ENCODE data around the gene NUP214.
A peak's percentile ranks its signal among the peaks of the same experiment; 100 is the strongest.
"Not testable (repeated sequence)": the region's sequence is repeated elsewhere in the genome, so short reads cannot be mapped to it uniquely, and the experiment has no call there.

NUP214 gene

GRCh38 chr9:131092030-131092429, 33.4 kb upstream of the NUP214 start:
- peaks cover 3% of the 10 kb centered on the region for H3K36me3 Mint-ChIP-seq
- peaks cover 39% of the 10 kb centered on the region for H3K27me3 Mint-ChIP-seq
- no peak for DNase-seq
- CTCF ChIA-PET = no interaction called here
- no peaks in the 10 kb centered on the region for H3K9me3 Mint-ChIP-seq
- no peak overlapping the region for H3K4me3 Mint-ChIP-seq
- H3K4me1 Mint-ChIP-seq = peaks cover 10% of the 10 kb centered on the region
- H3K27ac Mint-ChIP-seq = no peak overlapping the region

DNA sequence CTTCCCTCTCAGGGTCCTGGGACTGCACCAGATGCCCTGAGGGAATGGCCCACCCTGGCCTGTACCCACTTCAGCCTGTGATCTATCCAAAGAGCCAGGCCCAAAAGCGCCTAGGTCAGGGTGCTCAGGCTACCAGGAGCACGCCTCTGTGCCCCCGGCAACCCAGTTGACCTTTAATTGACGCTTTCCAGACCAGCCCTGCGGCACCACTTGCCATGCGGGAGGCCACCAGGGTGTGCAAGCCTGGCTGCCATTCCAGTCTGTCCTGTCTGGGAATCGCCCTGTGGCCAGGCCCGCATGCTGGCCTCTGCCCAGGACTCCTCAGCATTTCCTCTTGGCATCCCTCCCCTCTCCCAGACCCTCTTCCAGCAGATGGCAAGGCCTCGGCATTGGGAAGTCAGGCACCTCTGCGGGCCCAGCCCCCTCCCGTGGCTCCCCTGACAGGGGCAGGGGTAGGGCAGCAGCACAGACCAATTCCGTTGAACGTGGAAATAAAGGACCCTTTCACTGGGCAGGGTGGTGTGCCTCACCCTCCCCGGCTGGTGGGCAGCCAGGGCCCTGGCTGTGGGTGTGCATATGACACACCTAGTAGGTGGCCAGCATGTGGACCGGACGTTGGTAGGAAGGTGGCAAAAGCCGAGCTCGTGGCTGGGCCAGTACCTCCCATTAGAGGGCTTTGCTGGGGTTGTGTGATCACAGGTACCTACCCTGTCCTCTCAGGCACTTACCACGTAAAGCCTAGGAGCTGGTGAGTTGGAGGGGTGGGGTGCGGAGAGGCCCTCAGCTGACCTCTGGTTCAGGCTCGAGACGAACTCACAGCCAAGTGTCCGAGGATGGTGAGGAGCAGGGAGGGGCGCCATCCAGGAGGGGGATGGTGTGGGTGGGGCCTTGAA, 32.6 kb upstream of the NUP214 start:
- no peaks in the 10 kb centered on the region for H3K9me3 Mint-ChIP-seq
- peaks cover 14% of the 10 kb centered on the region for H3K4me1 Mint-ChIP-seq
- DNase-seq = no peak
- H3K36me3 Mint-ChIP-seq = peaks cover 3% of the 10 kb centered on the region
- peaks cover 46% of the 10 kb centered on the region for H3K27me3 Mint-ChIP-seq
- CTCF ChIA-PET = no interaction called here
- no peak overlapping the region for H3K4me3 Mint-ChIP-seq
- no peak overlapping the region for H3K27ac Mint-ChIP-seq

GRCh38 chr9:131094015-131094414, 31.4 kb upstream of the NUP214 start:
- Mint-ChIP-seq H3K9me3 (no peaks in the 10 kb centered on the region), H3K27ac (no peak overlapping the region), H3K27me3 (peaks cover 58% of the 10 kb centered on the region), H3K4me1 (peaks cover 14% of the 10 kb centered on the region), H3K4me3 (no peak overlapping the region), H3K36me3 (peaks cover 3% of the 10 kb centered on the region)
- no peak for DNase-seq
- CTCF ChIA-PET = no interaction called here

GRCh38 chr9:131094622-131095021, 30.8 kb upstream of the NUP214 start:
- CTCF ChIA-PET = no interaction called here
- peaks cover 64% of the 10 kb centered on the region for H3K27me3 Mint-ChIP-seq
- DNase-seq = no peak
- H3K4me3 Mint-ChIP-seq = no peak overlapping the region
- no peak overlapping the region for H3K27ac Mint-ChIP-seq
- no peaks in the 10 kb centered on the region for H3K9me3 Mint-ChIP-seq
- peaks cover 3% of the 10 kb centered on the region for H3K36me3 Mint-ChIP-seq
- peaks cover 14% of the 10 kb centered on the region for H3K4me1 Mint-ChIP-seq

GRCh38 chr9:131095666-131096268, 29.6 kb upstream of the NUP214 start:
- H3K36me3 Mint-ChIP-seq = peaks cover 3% of the 10 kb centered on the region
- CTCF ChIA-PET = no interaction called here
- peaks cover 14% of the 10 kb centered on the region for H3K4me1 Mint-ChIP-seq
- no peaks in the 10 kb centered on the region for H3K9me3 Mint-ChIP-seq
- no peak overlapping the region for H3K27ac Mint-ChIP-seq
- peak overlapping the region; percentile 67 for H3K4me3 Mint-ChIP-seq
- H3K27me3 Mint-ChIP-seq = peaks cover 67% of the 10 kb centered on the region
- no peak for DNase-seq

DNA sequence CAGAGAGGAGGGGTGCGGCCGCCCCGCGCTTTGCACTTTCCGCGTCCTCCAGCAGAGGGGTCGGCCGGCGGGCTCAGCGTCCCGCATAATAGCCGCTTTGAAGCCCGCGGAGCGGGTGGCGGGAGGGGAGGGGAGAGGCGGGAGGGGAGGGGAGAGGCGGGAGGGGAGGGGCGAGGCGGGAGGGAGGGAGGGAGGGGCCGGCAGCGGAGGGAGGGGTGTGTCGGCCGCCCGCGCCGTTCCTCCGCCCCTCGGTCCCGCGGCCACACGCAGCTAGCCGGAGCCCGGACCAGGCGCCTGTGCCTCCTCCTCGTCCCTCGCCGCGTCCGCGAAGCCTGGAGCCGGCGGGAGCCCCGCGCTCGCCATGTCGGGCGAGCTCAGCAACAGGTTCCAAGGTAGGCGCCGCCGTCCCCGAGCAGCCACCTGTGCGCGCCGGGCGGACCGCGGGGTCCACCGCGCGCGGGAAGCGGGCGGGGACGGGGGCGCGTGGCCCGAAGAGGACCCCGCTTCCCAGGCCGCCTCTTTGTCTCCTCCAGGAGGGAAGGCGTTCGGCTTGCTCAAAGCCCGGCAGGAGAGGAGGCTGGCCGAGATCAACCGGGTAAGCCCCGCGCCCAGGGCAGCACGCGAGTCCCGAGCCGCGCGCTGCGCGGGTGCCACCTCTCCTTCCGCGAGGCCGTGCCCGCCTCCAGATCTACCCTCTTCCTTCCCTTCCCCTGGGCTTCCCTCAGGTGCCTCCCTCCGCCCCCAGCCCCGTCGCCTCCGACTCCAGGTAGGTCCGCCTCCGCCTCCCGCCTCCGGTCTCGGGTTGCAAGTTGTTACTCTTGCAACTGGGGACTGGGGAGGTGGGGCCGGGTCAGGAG, 28.9 kb upstream of the NUP214 start, which contains the start of gene AIF1L:
AIF1L (plus strand) TSS at position 263 of the 857 bp plus-strand sequence; CDS start at position 362, 99 bp downstream.
- DNase-seq = peak; percentile 61
- CTCF ChIA-PET = no interaction called here
- Mint-ChIP-seq H3K27me3 (peaks cover 67% of the 10 kb centered on the region), H3K36me3 (peaks cover 3% of the 10 kb centered on the region), H3K4me3 (peak within 1 kb of the TSS; percentile 69), H3K9me3 (no peaks in the 10 kb centered on the region), H3K27ac (no peak within 1 kb of the TSS), H3K4me1 (peaks cover 14% of the 10 kb centered on the region)

GRCh38 chr9:131097126-131097947, 28.0 kb upstream of the NUP214 start:
- peaks cover 3% of the 10 kb centered on the region for H3K36me3 Mint-ChIP-seq
- H3K9me3 Mint-ChIP-seq = no peaks in the 10 kb centered on the region
- H3K27ac Mint-ChIP-seq = no peak overlapping the region
- DNase-seq = no peak
- peaks cover 14% of the 10 kb centered on the region for H3K4me1 Mint-ChIP-seq
- CTCF ChIA-PET = no interaction called here
- peaks cover 67% of the 10 kb centered on the region for H3K27me3 Mint-ChIP-seq
- H3K4me3 Mint-ChIP-seq = peak overlapping the region; percentile 69

GRCh38 chr9:131097948-131098278, 27.5 kb upstream of the NUP214 start:
- CTCF ChIA-PET = no interaction called here
- peaks cover 3% of the 10 kb centered on the region for H3K36me3 Mint-ChIP-seq
- H3K9me3 Mint-ChIP-seq = no peaks in the 10 kb centered on the region
- peaks cover 14% of the 10 kb centered on the region for H3K4me1 Mint-ChIP-seq
- peaks cover 67% of the 10 kb centered on the region for H3K27me3 Mint-ChIP-seq
- no peak for DNase-seq
- H3K27ac Mint-ChIP-seq = no peak overlapping the region
- no peak overlapping the region for H3K4me3 Mint-ChIP-seq

DNA sequence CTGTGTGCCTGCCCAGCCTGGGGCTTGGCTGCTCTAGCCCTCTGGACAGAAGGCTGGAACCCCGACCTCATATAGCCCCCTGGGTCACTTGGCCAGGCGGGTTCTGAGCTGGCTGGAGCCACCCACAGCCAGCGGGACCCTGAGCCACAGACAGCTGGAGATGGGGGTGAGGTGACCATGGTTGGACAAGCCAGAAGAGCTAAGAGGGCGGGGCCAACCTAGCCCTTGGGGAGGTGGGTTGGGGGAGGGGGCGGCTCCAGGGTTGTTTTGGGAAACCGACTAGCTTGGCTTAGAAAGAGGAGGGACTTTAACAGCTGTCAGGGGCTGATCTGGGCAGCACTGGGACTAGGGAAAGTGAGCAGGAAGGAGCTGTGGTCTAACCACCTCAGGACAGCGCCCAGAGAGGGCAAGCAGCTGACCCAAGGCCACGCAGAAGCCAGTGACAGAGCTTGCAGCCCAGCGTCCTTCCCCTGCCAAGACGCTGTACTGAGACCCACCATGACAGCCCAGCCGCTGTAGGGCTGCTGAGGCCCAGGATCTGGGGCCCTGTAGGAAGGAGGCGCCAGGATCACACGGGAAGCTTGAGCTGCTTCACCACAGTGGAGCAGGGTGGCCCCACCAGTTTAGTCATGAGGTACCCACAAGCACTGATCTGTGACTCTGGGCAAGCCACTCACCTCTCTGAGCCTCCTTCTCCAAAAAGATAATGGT, 26.8 kb upstream of the NUP214 start:
- Mint-ChIP-seq H3K27ac (no peak overlapping the region), H3K36me3 (peaks cover 3% of the 10 kb centered on the region), H3K27me3 (peaks cover 62% of the 10 kb centered on the region), H3K4me3 (no peak overlapping the region), H3K9me3 (no peaks in the 10 kb centered on the region), H3K4me1 (peaks cover 14% of the 10 kb centered on the region)
- DNase-seq = no peak
- CTCF ChIA-PET = interaction anchor here (1.5 kb wide), 1 partner anchor 41 kb away, joined by 3 read pairs; no protein-coding TSS in a partner anchor

DNA sequence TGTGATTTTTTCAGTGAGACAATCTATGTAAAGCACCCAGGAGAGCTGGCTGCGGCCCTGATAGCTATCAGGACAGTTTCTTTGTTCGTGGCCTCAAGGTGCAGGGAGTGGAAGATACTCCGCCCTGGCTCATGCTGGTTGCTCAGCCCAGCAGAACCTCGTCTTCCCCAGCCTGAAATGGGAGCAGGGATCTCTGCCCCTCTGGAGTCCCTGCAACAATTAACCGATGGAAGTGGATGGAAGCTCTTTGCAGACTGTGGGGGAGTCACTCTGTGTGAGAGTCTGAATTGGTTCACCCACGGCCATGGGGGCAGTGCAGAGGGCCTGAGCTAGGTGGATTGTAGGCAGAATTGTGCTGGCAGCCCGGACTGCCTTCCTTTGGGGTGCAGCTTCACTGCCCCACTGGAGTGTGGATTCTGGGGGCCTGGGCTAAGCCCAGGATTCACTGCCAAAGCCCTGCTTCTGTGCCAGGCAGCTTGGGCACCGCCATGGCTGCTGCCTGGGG, 26.2 kb upstream of the NUP214 start:
- DNase-seq = no peak
- peaks cover 3% of the 10 kb centered on the region for H3K36me3 Mint-ChIP-seq
- H3K4me1 Mint-ChIP-seq = peaks cover 14% of the 10 kb centered on the region
- H3K27ac Mint-ChIP-seq = no peak overlapping the region
- H3K9me3 Mint-ChIP-seq = no peaks in the 10 kb centered on the region
- CTCF ChIA-PET = interaction anchor here (1.5 kb wide), 1 partner anchor 42 kb away, joined by 3 read pairs; no protein-coding TSS in a partner anchor
- H3K27me3 Mint-ChIP-seq = peaks cover 56% of the 10 kb centered on the region
- no peak overlapping the region for H3K4me3 Mint-ChIP-seq

DNA sequence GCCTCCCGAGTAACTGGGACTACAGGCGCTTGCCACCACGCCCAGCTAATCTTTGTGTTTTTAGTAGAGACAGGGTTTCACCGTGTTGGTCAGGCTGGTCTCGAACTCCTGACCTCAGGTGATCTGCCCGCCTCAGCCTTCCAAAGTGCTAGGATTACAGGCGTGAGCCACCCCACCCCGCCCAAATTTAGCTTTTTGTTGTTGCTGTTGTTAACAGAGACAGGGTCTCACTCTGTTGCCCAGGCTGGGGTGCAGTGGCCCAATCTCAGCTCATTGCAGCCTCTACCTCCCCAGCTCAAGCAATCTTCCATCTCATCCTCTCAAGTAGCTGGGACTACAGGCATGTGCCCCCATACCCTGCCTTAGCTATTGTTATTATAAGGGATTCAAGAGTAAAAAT, 25.5 kb upstream of the NUP214 start:
- H3K27me3 Mint-ChIP-seq = peaks cover 49% of the 10 kb centered on the region
- H3K36me3 Mint-ChIP-seq, DNase-seq, H3K27ac Mint-ChIP-seq, H3K9me3 Mint-ChIP-seq, H3K4me3 Mint-ChIP-seq: not testable (repeated sequence)
- CTCF ChIA-PET = interaction anchor here (1.1 to 1.5 kb wide), 2 partner anchors 42 to 235 kb away, joined by 3 read pairs; no protein-coding TSS in a partner anchor
- H3K4me1 Mint-ChIP-seq = peaks cover 13% of the 10 kb centered on the region

DNA sequence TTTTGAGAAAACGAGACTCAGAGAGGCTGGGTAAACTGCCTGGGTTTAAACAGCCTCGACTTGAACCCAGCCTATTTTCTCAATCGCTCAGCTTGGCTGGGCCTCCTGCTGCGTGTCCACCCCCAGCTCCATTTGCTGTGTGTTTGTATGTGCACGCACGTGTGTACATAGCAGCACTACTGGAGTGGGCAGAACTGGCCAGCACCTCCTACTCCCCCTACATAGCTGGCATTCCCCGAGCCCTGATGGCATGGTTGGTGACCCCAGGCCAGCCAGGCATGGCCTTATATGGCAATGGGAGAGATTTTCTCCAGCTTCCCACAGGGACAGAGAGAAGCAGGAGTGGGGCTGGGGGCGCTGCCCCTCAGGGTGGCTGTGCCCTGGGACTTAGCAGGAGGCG, 24.9 kb upstream of the NUP214 start:
- Mint-ChIP-seq H3K36me3 (peaks cover 3% of the 10 kb centered on the region), H3K4me3 (no peak overlapping the region), H3K9me3 (no peaks in the 10 kb centered on the region), H3K27ac (no peak overlapping the region), H3K27me3 (peaks cover 43% of the 10 kb centered on the region), H3K4me1 (peaks cover 11% of the 10 kb centered on the region)
- CTCF ChIA-PET = interaction anchor here (0.9 to 1.5 kb wide), 3 partner anchors 10 to 235 kb away, joined by 3 to 4 read pairs (median 3); no protein-coding TSS in a partner anchor
- no peak for DNase-seq
